Left hindlimb (tissue), 1 donor: Measurements from ENCODE around the gene PIGV.

Experiments used
- DNase-seq: peaks from one replicate; pipeline ENCODE4 v3.0.0-alpha.2; 2018

The PIGV gene

DNA sequence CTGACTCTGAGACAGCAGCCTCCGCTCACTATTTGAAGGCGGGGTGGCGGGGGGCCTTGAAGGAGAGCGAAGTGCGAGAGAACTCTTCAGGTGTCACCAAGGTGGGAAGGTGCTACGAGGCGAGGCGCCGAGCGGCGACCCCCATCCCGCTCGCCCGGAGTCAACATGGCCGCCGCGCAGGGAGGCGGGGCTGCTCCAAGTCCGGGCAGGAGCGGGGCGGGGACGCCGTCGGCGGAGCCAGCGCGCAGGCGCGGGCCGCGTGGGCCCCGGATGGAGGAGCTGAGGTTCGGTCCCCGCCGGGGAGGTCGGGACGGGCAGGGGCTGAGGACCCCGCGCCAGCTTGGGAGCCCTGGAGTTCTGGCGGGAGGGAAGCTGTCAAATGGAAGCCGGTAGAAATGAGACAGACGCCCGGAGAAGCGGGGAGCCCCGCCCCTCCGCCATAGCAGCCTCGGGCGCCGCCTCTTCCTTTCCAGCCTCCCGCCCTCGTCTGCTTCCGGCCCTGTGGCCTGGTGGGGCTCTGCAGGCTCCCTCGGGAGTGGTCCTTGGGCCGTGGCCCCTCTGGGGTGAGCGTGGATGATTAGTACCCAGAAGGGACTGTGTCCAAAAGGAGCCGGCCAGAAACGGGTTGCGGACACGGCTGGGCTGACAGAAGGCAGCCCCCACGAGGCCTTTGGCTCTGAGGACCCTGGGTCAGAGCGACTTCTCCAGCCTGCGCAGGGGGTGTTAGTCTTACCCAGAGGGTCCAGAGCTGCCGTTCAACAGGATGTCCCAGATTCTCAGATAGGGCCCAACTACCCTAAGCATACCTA lies at the start of gene PIGV:
TSS of gene PIGV (plus strand) at position 245 of the 809 bp plus-strand sequence. CDS start 2,866 bp downstream, outside the sequence.
- peak; percentile 94 for DNase-seq

DNA sequence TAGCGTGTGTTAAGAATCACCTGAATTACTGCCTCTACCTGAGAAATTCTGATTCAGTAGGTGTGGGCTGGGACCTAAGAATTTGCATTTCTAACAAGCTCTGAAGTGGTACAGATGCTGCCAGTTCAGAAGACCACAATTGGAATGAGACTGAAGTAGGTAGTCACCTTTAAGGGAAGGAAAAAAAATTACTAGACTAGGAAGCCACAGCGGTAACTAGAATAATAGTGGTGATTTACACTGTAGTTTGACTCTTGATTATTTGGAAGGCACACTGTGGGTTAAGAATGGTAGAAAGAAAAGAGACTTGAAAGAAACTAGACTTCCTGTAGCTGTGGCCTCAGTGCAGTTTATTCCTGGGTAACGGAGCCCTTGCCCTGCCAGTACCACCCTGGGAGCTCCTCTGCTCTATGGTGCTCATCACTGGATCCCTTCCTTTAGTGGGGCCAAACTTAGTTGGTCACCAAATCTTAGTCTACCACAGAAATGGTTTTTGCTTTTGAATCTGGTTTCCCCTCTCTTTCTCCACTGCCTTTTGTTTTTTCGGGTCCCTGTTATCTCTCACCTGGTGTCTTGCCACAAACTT lies 48.3 kb upstream of the PIGV start:
- no peak for DNase-seq

DNA sequence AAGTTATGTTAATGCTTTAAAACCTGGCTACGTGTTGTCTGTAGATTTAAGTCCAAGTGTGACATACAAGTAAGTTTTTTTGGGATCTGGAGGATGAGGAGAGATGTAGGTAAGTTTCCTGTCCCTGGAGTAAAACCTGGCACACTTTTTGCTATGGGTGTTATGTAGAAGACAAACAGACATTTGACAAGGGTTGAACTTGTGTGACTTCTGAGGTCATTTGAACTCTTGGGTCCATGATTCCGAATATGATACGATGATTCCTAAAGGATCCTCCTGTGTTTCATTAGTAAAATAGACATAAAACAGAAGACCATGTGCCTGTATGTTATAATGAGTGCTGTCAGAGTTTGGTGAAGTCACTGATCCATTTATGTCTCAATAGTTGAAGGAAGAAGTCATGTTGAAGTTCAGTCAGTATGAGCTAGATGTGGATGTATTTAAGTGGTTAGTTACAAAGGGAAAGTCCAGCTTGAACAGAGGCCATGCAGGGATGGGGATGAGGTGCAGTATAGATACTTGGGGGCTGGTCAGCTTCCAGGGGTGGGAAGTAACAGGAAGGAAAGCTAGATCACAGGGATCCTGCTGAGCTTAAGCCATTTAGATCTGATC lies 47.6 kb upstream of the PIGV start:
- no peak for DNase-seq

DNA sequence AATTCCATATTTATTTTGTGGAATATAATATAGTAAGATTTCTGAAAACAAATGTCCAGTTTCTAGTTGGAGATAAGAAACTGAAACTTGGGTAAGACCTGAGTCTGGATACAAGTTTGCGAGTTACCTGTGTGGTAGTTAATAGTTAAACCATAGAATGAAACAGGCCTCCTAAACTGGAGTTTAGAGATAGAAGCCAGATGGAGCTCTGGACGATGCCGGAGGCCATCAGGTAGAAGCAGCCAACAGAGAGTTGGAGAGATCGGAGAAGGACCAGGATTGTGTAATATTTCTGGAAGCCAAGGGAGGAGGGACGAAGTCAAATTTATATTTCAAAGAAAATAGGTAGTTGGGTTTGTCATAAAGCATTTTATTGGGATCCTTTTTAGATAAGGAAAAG lies 46.8 kb upstream of the PIGV start:
- no peak for DNase-seq

DNA sequence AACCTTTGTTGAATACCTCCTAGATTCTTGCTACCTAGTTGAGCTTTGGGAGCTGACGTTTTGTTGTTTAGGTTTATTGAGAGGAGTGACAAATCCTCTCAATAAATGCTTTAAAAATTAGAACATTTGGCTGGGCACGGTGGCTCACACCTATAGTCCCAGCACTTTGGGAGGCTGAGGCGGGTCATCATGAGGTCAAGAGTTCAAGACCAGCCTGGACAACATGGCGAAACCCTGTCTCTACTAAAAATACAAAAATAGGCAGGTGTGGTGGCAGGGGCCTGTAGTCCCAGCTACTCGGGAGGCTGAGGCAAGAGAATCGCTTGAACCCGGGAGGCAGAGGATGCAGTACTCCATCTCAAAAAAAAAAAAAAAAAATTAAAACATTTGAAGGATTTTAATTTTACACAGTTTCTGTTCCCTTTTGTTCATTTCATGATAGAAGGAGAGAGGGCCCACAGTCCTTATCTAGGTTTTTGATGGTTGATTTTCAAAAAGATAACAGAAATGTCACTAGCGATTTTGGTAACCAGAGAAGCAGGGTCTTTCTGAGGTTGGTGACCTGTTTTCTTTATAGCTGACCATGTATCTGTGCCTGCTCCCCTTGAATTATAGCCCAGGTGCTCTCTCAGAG lies 44.2 kb upstream of the PIGV start:
- no peak for DNase-seq

DNA sequence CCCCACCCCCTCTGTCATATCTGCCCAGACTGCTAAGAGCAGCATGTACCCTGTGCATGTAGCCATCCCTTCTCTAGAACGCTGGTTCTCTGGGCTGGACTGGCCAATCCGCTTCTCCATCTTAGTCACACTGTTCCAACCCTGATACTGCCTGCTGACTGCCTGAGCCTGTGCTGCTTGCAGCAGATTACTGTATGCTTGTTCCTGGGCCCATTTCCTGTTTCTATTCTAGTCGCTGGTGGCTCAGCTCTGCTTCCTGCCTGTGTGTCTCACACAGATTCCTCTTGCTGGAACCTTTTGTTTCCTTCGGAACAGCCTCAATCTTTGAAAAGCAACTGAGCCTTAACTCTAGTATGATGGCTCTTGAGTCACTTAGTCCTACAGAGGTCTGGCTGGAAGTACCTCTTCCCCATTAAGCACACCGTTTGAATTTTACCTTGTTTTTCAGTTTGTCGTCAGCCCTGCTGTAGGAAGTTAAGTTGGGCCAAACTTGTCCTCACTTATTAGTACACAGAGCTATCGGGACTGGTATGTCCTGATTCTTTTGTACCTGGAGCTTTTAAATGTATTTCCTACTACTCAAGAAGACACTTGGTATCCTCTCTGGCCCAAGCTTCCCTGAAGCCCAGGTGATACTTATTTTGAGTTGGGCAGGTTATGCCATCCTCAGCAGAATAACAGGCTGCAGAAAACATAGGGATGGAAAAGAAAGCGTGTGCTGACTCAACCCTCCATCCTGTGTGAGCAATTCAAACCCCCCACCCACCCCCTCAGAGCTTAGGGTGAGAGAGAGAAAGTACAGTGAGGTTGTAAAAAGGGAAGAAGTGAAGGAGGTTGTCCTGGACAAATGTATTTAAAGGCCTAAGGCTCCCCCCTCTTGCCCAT lies 43.4 kb upstream of the PIGV start:
- DNase-seq: peak; percentile 51

DNA sequence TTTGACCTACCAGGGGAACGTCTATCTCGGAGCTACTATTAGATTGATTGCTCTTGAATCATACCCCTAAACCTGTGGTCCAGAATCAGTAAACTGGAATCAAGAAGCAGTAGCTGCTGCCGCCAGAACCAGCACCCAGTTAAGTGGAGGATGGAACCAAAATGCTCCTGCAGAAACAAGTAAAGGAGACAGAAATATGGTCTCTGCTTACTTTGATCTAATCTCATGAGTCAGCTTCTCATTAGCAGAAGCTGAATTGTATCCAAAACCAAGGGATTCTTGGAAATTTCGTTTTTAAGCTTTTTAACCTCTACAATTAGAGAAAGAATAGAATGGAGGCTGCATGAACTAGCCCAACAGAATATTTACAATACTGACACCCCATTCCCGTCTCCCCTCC lies 42.6 kb upstream of the PIGV start:
- DNase-seq: no peak

DNA sequence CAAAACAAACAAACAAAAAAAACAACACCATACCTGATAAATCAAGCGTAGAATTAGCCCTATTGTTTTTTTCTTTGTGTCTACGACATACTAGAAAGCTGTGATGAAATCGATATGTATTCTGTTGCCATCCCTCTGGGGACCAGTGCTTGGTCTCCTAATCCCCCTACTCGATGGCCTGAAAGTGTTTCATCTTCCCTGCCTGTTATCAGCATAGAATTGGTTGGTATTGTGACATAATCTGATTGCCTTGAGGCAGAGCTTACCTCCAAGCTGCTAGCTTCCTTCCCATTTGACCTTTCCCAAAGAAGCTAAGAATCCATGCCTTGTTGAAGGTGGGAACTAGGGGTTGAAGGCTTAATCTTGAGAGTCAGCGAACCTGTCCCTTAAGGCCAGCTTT lies 40.7 kb upstream of the PIGV start:
- no peak for DNase-seq

DNA sequence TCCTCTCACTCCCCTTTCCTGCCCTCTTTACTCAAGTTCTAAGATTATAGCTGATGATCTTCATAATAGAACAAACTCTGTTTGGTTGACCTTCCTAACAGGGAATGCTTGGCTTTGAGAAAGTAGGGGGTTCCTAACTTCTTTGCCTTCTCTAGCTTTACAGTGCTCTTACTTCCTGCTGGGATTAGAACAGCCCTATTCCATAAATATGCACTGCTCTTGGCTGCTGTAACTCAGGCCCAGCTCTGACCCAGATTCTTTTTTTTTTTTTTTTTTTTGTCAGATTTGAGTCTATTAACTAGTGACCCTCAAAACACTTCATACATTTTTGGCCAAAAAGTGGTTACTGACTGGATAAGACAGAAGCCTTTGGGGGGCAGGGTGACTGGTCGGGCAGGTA lies 39.4 kb upstream of the PIGV start:
- no peak for DNase-seq

DNA sequence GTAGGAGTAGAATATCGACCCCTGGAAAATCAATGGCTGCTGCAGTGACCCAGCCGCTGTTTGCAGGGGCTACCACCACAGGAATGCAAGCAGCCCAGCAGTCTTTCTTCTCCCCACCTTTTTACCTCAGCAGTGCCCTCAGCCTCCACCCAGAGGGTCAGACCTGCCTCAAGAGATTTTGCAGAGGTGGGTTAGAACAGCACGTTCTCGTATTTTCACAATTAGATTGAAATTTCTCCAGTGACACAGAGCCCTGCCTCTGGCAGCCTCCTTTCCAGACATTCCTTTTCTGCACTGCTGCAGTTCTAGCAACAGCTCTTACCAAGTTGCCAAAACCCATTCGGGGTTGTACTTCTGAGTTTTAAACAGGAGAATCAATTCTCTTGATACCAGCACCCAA lies 38.3 kb upstream of the PIGV start:
- DNase-seq: no peak

DNA sequence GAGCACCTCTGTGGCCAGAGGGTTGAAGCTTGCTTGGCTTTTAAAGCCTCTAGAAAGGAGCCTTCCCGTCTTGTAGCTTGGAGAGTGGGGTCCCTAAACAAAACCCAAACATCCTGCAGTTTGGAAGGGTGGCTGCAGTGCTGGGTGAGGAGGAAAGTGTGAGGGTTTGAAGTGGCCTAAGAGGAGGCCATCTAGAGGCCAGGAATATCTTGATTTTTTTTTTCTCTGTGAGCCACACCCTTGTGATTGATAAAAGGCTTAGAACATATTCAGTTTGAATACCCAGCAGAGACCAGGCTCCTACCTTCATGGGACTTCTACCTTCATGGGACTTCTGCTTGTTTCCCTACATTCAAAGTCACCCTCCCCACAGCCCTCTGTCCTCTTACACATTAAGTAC lies 37.3 kb upstream of the PIGV start:
- no peak for DNase-seq

DNA sequence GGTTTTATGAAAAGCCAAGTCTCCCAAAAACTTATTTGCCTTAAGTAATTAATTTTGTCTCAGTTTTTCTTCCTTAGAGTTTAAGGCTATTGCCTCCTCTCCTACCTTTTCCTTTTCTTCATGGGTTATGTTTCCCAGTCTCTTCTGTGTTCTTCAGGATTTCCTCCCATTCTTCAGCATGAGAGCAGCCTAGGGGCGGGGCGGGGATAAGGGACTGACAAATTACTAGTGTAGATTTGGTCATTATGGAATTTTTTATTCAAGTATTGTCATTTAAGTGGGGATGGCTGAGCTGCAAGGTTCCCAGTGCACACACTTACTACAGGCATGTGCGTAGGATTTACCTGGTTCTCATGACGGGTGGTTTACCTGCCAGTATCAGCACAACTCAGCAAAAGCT lies 35.2 kb upstream of the PIGV start:
- no peak for DNase-seq

DNA sequence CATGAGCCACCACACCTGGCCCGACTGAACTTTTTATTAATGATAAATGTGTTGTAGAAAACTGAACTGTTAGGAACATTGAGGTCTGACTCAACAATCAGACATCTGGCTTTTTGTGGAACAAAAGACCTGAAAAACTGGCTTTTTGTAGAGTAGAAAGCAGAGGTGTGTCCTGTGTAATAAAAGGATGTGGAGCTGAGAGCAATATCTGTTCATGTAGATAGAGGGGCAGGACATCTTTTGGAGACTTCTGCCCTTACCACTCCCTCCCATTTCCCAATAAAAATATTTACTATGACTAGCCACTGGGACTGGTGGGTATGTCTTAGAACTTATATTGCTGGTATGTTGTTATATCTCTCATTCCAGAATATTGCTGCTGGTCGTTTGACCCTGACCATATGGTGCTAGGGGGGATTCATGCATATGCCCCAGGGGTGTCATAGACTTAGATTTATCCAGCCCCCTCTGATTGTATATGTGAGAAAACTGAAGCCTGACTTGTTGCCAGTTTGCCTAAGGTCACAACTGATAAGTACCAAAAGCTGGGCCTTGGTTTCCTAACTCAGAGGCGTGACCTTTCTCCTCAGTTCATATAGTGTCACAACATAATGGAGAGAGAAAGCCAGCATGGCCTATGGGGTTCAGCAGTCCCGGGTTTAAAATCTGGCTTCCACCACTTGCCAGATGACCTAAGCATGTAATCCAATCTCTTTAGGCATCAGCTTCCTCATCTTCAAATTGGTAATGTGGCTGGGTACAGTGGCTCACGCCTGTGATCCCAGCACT lies 33.5 kb upstream of the PIGV start:
- no peak for DNase-seq

DNA sequence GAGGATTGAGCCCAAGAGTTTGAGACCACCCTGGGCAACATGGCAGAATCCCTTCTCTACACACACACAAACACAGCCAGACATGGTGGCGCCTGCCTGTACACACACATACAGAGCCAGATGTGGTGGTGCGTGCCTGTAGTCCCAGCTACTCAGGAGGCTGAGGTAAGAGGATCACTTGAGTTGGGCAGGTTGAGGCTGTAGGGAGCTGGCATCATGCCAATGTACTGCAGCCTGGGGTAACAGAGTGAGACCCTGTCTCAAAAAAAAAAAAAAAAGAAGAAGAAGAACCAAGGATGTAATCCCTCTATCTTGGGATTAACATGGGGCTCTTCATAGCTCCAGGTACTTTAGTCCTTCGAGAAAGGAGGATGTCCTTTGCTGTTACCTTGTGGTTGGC lies 29.4 kb upstream of the PIGV start:
- DNase-seq: no peak

DNA sequence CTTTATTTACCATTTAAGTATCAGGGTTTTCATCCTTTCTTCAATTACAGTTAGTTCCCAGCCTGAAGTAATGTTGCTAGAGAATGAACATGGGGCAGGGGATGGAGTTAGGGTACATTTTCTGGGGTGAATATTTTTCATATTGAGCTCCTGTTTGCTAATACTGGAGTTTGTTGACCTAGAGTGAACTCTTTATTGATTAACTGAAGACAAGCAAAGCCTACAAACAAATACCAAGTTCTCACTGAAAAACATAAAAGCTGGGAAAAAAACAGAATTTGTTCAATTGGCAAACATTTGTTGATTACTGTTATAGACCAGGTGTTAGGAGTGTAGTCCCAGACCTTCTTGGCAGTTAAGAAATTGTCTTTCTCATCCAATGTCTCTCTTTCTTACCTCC lies 28.2 kb upstream of the PIGV start:
- no peak for DNase-seq

DNA sequence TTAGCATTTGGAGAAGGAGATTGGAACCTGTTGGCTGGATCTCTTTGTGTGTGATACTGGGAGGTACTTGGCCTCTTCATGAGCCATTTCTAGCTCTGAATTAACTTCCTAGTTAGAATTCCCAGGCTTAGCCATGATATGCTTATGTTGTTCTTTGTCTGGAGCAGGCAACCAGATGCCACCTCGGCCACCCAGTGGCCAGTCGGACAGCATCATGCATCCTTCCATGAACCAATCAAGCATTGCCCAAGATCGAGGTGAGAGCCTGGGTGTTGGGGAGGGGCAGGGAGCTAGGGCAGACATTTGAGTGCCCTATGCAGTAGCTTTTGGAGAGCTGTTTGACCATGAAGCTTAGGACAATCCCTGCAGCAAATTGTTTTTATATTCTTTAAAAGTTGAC lies 26.5 kb upstream of the PIGV start:
- no peak for DNase-seq

DNA sequence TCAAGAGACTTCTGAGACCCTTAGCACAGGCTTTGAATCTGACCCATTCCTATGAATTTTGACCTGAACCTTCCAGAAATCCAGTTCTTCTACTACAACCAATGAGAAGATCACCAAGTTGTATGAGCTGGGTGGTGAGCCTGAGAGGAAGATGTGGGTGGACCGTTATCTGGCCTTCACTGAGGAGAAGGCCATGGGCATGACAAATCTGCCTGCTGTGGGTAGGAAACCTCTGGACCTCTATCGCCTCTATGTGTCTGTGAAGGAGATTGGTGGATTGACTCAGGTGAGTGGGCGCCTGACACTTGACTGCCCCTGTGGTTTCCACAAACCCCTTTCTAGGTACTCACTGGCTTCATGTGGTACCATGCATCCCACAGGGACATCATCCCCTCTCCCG lies 20.0 kb upstream of the PIGV start:
- no peak for DNase-seq

DNA sequence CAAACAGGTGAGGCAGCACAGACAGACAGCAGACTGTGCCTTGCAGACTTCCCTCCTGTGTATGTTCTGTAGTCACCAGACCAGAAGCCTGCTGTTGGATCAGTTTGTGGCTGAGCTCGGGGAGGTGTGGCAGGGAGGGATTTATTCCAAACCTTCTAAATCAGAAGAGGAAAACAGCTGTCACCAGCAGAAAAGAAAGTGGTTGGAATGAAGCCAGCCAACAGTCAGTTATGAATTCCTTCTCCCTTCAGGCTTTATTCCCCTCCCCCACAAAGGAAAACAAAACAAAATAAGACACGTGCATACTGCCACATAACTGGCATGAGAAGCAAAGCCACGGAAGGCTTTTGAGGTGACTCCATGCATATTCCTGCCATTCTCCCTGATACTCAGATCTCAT lies 19.0 kb upstream of the PIGV start:
- DNase-seq: no peak

DNA sequence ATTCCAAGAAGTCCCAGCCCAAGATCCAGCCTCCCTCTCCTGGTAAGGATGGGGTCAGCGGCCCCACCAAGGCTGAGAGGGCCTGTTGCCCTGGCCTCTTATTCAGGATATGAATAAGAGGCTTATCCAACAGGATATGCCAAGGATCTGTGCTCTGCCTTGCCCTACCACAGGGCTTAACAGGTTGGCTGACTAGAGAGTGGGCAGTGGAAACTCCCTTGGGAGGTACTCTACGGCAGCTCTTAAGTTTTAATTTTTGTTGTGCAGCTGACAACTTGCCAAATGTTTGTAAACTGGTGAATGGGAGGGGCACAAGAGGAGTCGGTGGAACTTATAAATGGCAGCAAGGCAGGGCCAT lies 16.5 kb upstream of the PIGV start:
- DNase-seq: no peak

DNA sequence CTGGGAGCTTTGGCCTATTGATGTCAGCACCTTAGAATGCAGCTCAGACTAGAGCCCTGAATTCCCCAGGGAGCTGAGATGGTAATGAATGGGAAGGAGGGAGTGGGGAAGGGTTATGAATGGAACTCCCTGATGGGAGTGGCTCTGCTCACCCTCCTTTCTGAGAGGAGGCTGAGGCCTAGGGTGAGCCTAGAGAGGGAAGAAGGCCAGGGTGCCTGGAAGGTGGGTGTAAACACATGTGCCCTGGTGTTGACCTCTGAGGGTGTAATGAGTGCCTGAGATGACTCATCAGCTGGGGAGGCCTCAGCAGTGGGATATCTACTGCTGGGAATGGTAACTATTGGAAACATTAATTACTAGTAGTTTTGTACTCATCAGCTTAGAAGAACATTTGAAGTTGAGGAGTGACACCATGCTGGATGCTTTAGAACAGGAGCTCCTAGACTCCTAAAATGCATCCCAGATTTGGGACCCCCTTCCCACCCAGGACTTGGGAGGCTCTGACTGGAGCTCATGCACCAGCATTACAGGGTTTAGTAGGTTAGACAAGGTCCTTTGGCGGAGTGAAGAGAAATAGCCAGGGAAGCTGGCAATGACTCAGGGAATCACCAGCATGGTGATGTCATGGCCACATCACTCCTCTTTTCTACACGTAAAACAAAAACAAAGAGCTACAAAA lies 16.0 kb upstream of the PIGV start:
- DNase-seq: no peak

DNA sequence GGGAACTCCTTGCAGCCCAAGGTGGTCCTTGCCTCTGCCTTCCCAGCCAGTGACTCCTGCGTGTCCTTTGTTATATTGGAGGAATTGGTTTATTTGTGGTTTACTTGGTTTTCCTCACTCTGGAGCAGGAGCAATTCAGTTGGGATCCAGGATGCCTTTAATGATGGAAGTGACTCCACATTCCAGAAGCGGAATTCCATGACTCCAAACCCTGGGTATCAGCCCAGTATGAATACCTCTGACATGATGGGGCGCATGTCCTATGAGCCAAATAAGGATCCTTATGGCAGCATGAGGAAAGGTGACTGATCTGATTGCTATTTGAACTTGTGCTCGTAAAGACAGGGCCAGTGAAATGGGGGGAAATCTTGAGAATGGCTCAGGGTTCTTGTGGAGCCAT lies 15.1 kb upstream of the PIGV start:
- no peak for DNase-seq

DNA sequence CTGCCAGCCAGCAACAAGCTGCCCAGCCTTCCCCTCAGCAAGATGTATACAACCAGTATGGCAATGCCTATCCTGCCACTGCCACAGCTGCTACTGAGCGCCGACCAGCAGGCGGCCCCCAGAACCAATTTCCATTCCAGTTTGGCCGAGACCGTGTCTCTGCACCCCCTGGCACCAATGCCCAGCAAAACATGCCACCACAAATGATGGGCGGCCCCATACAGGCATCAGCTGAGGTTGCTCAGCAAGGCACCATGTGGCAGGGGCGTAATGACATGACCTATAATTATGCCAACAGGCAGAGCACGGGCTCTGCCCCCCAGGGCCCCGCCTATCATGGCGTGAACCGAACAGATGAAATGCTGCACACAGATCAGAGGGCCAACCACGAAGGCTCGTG lies 13.3 kb upstream of the PIGV start:
- no peak for DNase-seq
